A673 (cell line): Measurements from ENCODE around the gene KCNAB2. TPM values are rescaled to one million over a fixed set of nuclear protein-coding genes. Genes with fewer than 3 reads are reported as not detected.
"Not testable (repeated sequence)": the region's sequence is repeated elsewhere in the genome, so short reads cannot be mapped to it uniquely, and the experiment has no call there.

Source experiments
- BruUV-seq: library from RNA; stranded (reverse); fragments of 400-500 nt; replicated peaks from 2 replicates; lab custom pipeline; 2021; lab: Mats Ljungman, UMichigan
- CTCF ChIA-PET: fragments of 300-600 bp; sonication (Branson Sonifier 250); formaldehyde crosslinking; loops from one replicate; lab custom pipeline; 2022; ENCODE audit warnings: antibody characterized with exemption; lab: Charles Lee
- POLR2A ChIA-PET: fragments of 300-600 bp; sonication (Branson Sonifier 250); formaldehyde crosslinking; loops from one replicate; lab custom pipeline; 2022; ENCODE audit warnings: antibody characterized with exemption; ENCODE audit not compliant: low non-redundant PET; lab: Charles Lee
- DNase-seq: peaks from one replicate; pipeline ENCODE4 v3.0.0-alpha.2; 2015; ENCODE audit warnings: low spot score
- H3K27ac ChIP-seq: fragments of 200-600 bp; sonication (generic); 2 replicates; pipeline ENCODE4 v1.5.1; 2016; ENCODE audit warnings: mixed run types, low read depth, mild to moderate bottlenecking, mixed read lengths, antibody characterized with exemption, low read length; ENCODE audit not compliant: poor library complexity, severe bottlenecking
- H3K27me3 ChIP-seq: fragments of 200-600 bp; sonication (generic); replicated peaks from 2 replicates; pipeline ENCODE4 v1.6.1; 2017; ENCODE audit warnings: mixed run types, low read depth, mild to moderate bottlenecking, mixed read lengths, antibody characterized with exemption, low read length; ENCODE audit not compliant: insufficient read depth, poor library complexity
- H3K36me3 ChIP-seq: fragments of 200-600 bp; sonication (generic); 2 replicates; pipeline ENCODE4 v1.6.1; 2016; ENCODE audit warnings: mixed run types, mild to moderate bottlenecking, mixed read lengths, antibody characterized with exemption, low read length; ENCODE audit not compliant: insufficient read depth, poor library complexity, severe bottlenecking
- H3K4me1 ChIP-seq: fragments of 200-600 bp; sonication (generic); 2 replicates; pipeline ENCODE4 v1.6.1; 2017; ENCODE audit warnings: mixed run types, mild to moderate bottlenecking, mixed read lengths, antibody characterized with exemption, low read length; ENCODE audit not compliant: insufficient read depth, poor library complexity, severe bottlenecking
- H3K4me3 ChIP-seq: fragments of 200-600 bp; sonication (generic); 2 replicates; pipeline ENCODE4 v1.5.1; 2016; ENCODE audit warnings: low read depth, mixed run types, mild to moderate bottlenecking, mixed read lengths, low read length; ENCODE audit not compliant: poor library complexity, severe bottlenecking
- H3K9me3 ChIP-seq: fragments of 200-600 bp; sonication (generic); 2 replicates; pipeline ENCODE4 v1.6.1; 2016; ENCODE audit warnings: mixed run types, low read depth, mild to moderate bottlenecking, mixed read lengths, antibody characterized with exemption, low read length; ENCODE audit not compliant: poor library complexity, severe bottlenecking
- CTCF ChIP-seq: fragments of 300-800, 200-600 bp; sonication (generic); conservative IDR thresholded peaks from 2 replicates; pipeline ENCODE4 v1.5.1; 2017; ENCODE audit warnings: low read depth, mild to moderate bottlenecking, antibody characterized with exemption, low read length, moderate library complexity, mixed read lengths
- EZH2 ChIP-seq: fragments of 200-600 bp; sonication (generic); IDR thresholded peaks from 2 replicates; pipeline ENCODE4 v1.6.1; 2017; ENCODE audit warnings: borderline replicate concordance, low read depth, mild to moderate bottlenecking, mixed read lengths, antibody characterized with exemption, low read length; ENCODE audit not compliant: poor library complexity, severe bottlenecking
- intact Hi-C: fragments of 100-400 bp; cut with micrococcal nuclease; formaldehyde crosslinking; loops from one replicate; pipeline ENCODE4 v1.10.0; 2022; ENCODE audit not compliant: unreplicated experiment
- total RNA-seq: library from RNA; stranded (reverse); gene quantifications from 2 replicates; pipeline ENCODE4 v1.2.3, GENCODE V29; 2021

KCNAB2 gene
- total RNA-seq, 1 experiment from 2014 or later = 6.4 TPM

DNA sequence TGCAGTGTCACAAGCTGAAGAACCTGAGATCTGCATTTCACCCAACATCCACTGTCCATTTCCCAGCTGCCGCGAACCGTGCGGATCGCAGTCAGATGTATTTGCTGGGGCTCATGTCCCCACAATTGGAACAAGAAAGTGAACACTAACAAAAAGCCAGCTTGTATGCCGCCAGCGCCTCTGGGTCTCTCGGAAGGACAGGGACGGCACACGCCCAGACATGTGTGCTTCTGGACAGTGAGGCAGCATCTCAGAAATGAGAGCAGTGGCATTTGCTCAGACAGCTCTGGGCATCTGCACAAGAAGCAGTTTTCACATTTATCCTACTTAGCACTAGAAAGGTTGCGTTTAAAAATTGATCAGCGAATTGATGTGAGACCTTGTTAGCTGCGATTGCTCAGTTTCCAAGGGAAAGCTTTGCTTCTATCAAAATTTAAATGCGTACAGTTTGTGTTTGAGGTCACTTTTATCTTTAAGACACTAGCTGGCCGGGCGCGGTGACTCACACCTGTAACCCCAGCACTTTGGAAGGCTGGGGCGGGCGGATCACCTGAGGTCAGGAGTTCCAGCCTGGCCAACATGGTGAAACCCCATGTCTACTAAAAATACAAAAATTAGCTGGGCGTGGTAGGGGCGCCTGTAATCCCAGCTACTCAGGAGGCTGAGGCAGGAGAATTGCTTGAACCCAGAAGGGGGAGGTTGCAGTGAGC, 28.7 kb downstream of the KCNAB2 start:
- no peak overlapping the region for H3K27ac ChIP-seq
- TF ChIP-seq EZH2 (no peak), CTCF (no peak)
- ChIA-PET POLR2A (no interaction called here), CTCF (no interaction called here)
- no peaks in the 10 kb centered on the region for H3K27me3 ChIP-seq
- H3K4me1 ChIP-seq = no peaks in the 10 kb centered on the region
- DNase-seq = no peak
- H3K9me3 ChIP-seq = no peaks in the 10 kb centered on the region
- no TSS peak for BruUV-seq
- intact Hi-C loops = no loop called here
- no peaks in the 10 kb centered on the region for H3K36me3 ChIP-seq
- no peak overlapping the region for H3K4me3 ChIP-seq

DNA sequence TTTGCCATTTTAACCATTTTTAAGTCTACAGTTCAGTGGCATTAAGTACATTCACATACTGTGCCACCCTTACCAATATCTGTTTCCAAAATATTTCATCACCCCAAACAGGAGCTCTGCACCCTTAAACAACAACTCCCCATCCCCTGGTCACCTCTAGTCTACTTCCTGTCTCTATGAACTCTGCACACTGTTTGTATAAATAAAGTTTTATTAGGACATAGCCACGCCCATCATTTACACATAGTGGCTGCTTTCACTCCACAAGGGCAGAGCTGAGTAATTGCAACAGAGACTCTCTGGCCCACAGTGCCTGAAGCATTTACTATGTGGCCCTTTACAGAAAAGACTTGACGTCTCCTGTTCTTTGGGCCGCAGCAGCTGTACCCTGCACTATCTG, 30.1 kb downstream of the KCNAB2 start:
- Histone ChIP-seq H3K27me3 (no peaks in the 10 kb centered on the region), H3K36me3 (no peaks in the 10 kb centered on the region), H3K9me3 (no peaks in the 10 kb centered on the region), H3K4me1 (no peaks in the 10 kb centered on the region), H3K4me3 (no peak overlapping the region), H3K27ac (no peak overlapping the region)
- BruUV-seq = no TSS peak
- CTCF ChIA-PET = no interaction called here
- intact Hi-C loops = no loop called here
- POLR2A ChIA-PET = no interaction called here
- no peak for TF ChIP-seq EZH2
- no peak for TF ChIP-seq CTCF
- DNase-seq = peak; percentile 37

- H3K9me3 ChIP-seq, H3K4me1 ChIP-seq, BruUV-seq, H3K27me3 ChIP-seq, H3K36me3 ChIP-seq, DNase-seq, H3K4me3 ChIP-seq, CTCF ChIA-PET, H3K27ac ChIP-seq, POLR2A ChIA-PET, intact Hi-C loops: not testable (repeated sequence)
Observed at GRCh38 chr1:6077061-6077460, 31.4 kb downstream of the KCNAB2 start.

- no TSS peak for BruUV-seq
- Histone ChIP-seq H3K27ac (no peak overlapping the region), H3K4me3 (no peak overlapping the region), H3K27me3 (no peaks in the 10 kb centered on the region), H3K4me1 (no peaks in the 10 kb centered on the region), H3K36me3 (no peaks in the 10 kb centered on the region), H3K9me3 (no peaks in the 10 kb centered on the region)
- POLR2A ChIA-PET = no interaction called here
- DNase-seq = no peak
- CTCF ChIA-PET = no interaction called here
- TF ChIP-seq EZH2 = no peak
- TF ChIP-seq CTCF = no peak
- intact Hi-C loops = no loop called here
Observed at GRCh38 chr1:6077506-6077905, 31.8 kb downstream of the KCNAB2 start.
